HepG2 (cell line): ENCODE measurements around the gene PRRC2A. TPM values are rescaled to one million over a fixed set of nuclear protein-coding genes. Genes with fewer than 3 reads are reported as not detected.

Source experiments
- AKAP8 ChIP-seq: sonication (generic); formaldehyde crosslinking; IDR thresholded peaks from 2 replicates; pipeline ENCODE4 v1.5.1; 2020; ENCODE audit warnings: mild to moderate bottlenecking, missing genetic modification reagents
- ARID4A ChIP-seq: sonication (generic); formaldehyde crosslinking; IDR thresholded peaks from 2 replicates; pipeline ENCODE4 v1.5.0; 2020; ENCODE audit warnings: mild to moderate bottlenecking, missing genetic modification reagents, borderline replicate concordance
- ETV6 ChIP-seq: sonication (generic); formaldehyde crosslinking; conservative IDR thresholded peaks from 2 replicates; pipeline ENCODE4 v1.4.0; 2020; ENCODE audit warnings: missing genetic modification reagents
- GMEB2 ChIP-seq: IDR thresholded peaks from 2 replicates; pipeline ENCODE4 v1.6.1; 2016; ENCODE audit warnings: missing biosample characterization, missing genetic modification reagents, low read depth
- MIER2 ChIP-seq: IDR thresholded peaks from 2 replicates; pipeline ENCODE4 v1.6.1; 2016; ENCODE audit warnings: missing biosample characterization, missing genetic modification reagents
- PRDM15 ChIP-seq: sonication (generic); formaldehyde crosslinking; IDR thresholded peaks from 2 replicates; pipeline ENCODE4 v1.4.0; 2020; ENCODE audit warnings: missing genetic modification reagents
- RCOR2 ChIP-seq: IDR thresholded peaks from 2 replicates; pipeline ENCODE4 v1.6.1; 2016; ENCODE audit warnings: missing biosample characterization, missing genetic modification reagents
- SIX1 ChIP-seq: sonication (generic); formaldehyde crosslinking; IDR thresholded peaks from 2 replicates; pipeline ENCODE4 v1.4.0; 2020; ENCODE audit warnings: missing genetic modification reagents, borderline replicate concordance
- THRA ChIP-seq: sonication (generic); formaldehyde crosslinking; IDR thresholded peaks from 2 replicates; pipeline ENCODE4 v1.4.0; 2020; ENCODE audit warnings: missing genetic modification reagents, borderline replicate concordance
- ZNF136 ChIP-seq: sonication (generic); formaldehyde crosslinking; IDR thresholded peaks from 2 replicates; pipeline ENCODE4 v1.8.1; 2022; ENCODE audit warnings: low read depth, mild to moderate bottlenecking, moderate library complexity, missing genetic modification reagents
- ZNF251 ChIP-seq: sonication (generic); formaldehyde crosslinking; IDR thresholded peaks from 2 replicates; pipeline ENCODE4 v1.9.0; 2021; ENCODE audit warnings: mild to moderate bottlenecking, missing genetic modification reagents
- ZNF670 ChIP-seq: sonication (generic); formaldehyde crosslinking; IDR thresholded peaks from 2 replicates; pipeline ENCODE4 v1.8.0; 2022; ENCODE audit warnings: mild to moderate bottlenecking, missing genetic modification reagents, borderline replicate concordance
- ZNF777 ChIP-seq: sonication (generic); formaldehyde crosslinking; IDR thresholded peaks from 2 replicates; pipeline ENCODE4 v1.4.0; 2020; ENCODE audit warnings: missing genetic modification reagents
- ZSCAN12 ChIP-seq: sonication (generic); formaldehyde crosslinking; IDR thresholded peaks from 2 replicates; pipeline ENCODE4 v1.9.0; 2021; ENCODE audit warnings: mild to moderate bottlenecking, missing genetic modification reagents
- polyA plus RNA-seq, 8 experiments: library from polyadenylated mRNA; depleted of rRNA in 3 of 8; stranded (reverse) in 7 of 8; unstranded in 1 of 8; fragments of >200 nt; fragmentation: Illumina TruSeq in 4 of 8; extraction: Trizol in 4 of 8; gene quantifications; 2 replicates each; pipeline versions ENCODE4 v1.2.1 to v1.2.3, GENCODE V29; 2011 to 2016; ENCODE audit warnings: low read depth in 4 of 8, missing spikeins in 1 of 8, mixed read lengths in 1 of 8; ENCODE audit not compliant: insufficient read depth in 1 of 8
- total RNA-seq, 5 experiments: library from RNA; depleted of rRNA; stranded (reverse); fragments of >200 nt; fragmentation: Illumina TruSeq; extraction: Trizol; gene quantifications; 2 replicates each; pipeline ENCODE4 v1.2.3, GENCODE V29; 2016; ENCODE audit warnings: low read depth in 1 of 5

The PRRC2A gene
- total and polyA plus RNA-seq, 2 of the 13 experiments (the other 11 are each of a cell fraction or from before 2014, with no cell fraction given), result 38.9 to 47.4 TPM

GRCh38 chr6:31660381-31661261, 40.1 kb downstream of the PRRC2A start, which contains the start of gene C6orf47 (continued):
- TF ChIP-seq ARID4A (CRISPR knock-in tag), result peak; percentile 92
- TF ChIP-seq ZNF670, result peak; percentile 69; the same call in 1 of the 2 replicates
- TF ChIP-seq ZNF251 (CRISPR knock-in tag), result no peak
- TF ChIP-seq MIER2 (CRISPR knock-in tag), result peak; percentile 36
- peak; percentile 87 for TF ChIP-seq PRDM15
- peak; percentile 94 for TF ChIP-seq ZSCAN12 (CRISPR knock-in tag)
- TF ChIP-seq ZNF777 (CRISPR knock-in tag), result peak; percentile 74; the same call in 1 of the 2 replicates
- no peak for TF ChIP-seq SIX1 (CRISPR knock-in tag)
- TF ChIP-seq THRA (CRISPR knock-in tag), result peak; percentile 52; the same call in 1 of the 2 replicates
- TF ChIP-seq ZNF136 (CRISPR knock-in tag), result no peak; the same call in 1 of the 2 replicates
- TF ChIP-seq AKAP8 (CRISPR knock-in tag), result peak; percentile 99
- TF ChIP-seq ETV6 (CRISPR knock-in tag), result peak; percentile 36; the same call in 1 of the 2 replicates
- TF ChIP-seq RCOR2, result no peak
- TF ChIP-seq GMEB2, result no peak
